ENCODE measurements around the gene TRIM74.
"Not testable (repeated sequence)": the region's sequence is repeated elsewhere in the genome, so short reads cannot be mapped to it uniquely, and the experiment has no call there.

DNA sequence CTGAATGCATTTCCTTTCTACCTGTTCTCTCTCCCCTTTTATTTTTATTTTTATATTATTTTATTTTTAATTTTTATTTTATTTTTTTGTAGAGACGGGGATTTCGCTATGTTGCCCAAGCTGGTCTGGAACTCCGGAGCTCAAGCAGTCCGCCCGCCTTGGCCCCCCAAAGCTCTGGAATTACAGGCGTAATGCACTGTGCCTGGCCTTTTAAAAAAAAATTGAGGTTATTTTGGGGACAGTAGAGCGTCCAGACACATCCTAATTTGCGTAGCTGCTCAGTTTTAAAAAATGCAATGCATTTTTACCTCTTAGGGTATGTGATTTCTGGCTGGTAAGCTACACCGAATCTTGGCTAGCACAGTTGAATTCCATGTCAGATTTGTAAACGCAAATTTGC, 37.2 kb upstream of the TRIM74 start:
- TF ChIP-seq ZNF239 (CRISPR knock-in tag; IDR thresholded peaks at IDR 0.05); ZNF224 (CRISPR knock-in tag; IDR thresholded peaks at IDR 0.05); ZNF384 (IDR thresholded peaks at IDR 0.05; ENCODE audit: low read depth, low read length); SRF (CRISPR knock-in tag; IDR thresholded peaks at IDR 0.05); U2AF1 (optimal IDR thresholded peaks at IDR 0.05; ENCODE audit: low read depth, low read length): not testable (repeated sequence)

Measured in K562 (cell line).